T-helper 2 cell treated with Interferon-gamma antibody and Interleukin-4, amounts not matched to agents 5 μg/mL and 100 μg/mL, for 36 hours (primary cell): Measurements from ENCODE around the gene TGOLN2.

ENCODE experiments used
- DNase-seq: peaks from one replicate; pipeline ENCODE4 v3.0.0; 2021; ENCODE audit warnings: low spot score
- H3K27ac Mint-ChIP-seq: one replicate; pipeline ENCODE4 v1.8.0; 2021; ENCODE audit warnings: mild to moderate bottlenecking, mixed read lengths
- H3K27me3 Mint-ChIP-seq: one replicate; pipeline ENCODE4 v1.8.0; 2021; ENCODE audit warnings: low read depth, mixed read lengths
- H3K36me3 Mint-ChIP-seq: one replicate; pipeline ENCODE4 v1.8.0; 2021; ENCODE audit warnings: low read depth, mixed read lengths
- H3K4me1 Mint-ChIP-seq: one replicate; pipeline ENCODE4 v1.8.0; 2021; ENCODE audit warnings: low read depth, mixed read lengths
- H3K4me3 Mint-ChIP-seq: one replicate; pipeline ENCODE4 v1.8.0; 2022; ENCODE audit warnings: mild to moderate bottlenecking, moderate library complexity, mixed read lengths
- H3K9me3 Mint-ChIP-seq: one replicate; pipeline ENCODE4 v1.8.0; 2021; ENCODE audit warnings: mixed read lengths

The TGOLN2 gene

GRCh38 chr2:85308896-85309555 is 18.8 kb downstream of the TGOLN2 start:
- Mint-ChIP-seq H3K4me1 (peaks cover 21% of the 10 kb centered on the region), H3K9me3 (no peaks in the 10 kb centered on the region), H3K4me3 (peak overlapping the region; percentile 45), H3K27ac (peak overlapping the region; percentile 39), H3K36me3 (peaks cover 22% of the 10 kb centered on the region), H3K27me3 (peaks cover 5% of the 10 kb centered on the region)
- DNase-seq, result no peak

GRCh38 chr2:85308201-85308600 is 19.6 kb downstream of the TGOLN2 start:
- no peaks in the 10 kb centered on the region for H3K9me3 Mint-ChIP-seq
- H3K36me3 Mint-ChIP-seq, result peaks cover 16% of the 10 kb centered on the region
- no peak for DNase-seq
- peaks cover 21% of the 10 kb centered on the region for H3K4me1 Mint-ChIP-seq
- H3K27me3 Mint-ChIP-seq, result peaks cover 5% of the 10 kb centered on the region
- peak overlapping the region; percentile 38 for H3K27ac Mint-ChIP-seq
- H3K4me3 Mint-ChIP-seq, result no peak overlapping the region

GRCh38 chr2:85307527-85307897 is 20.3 kb downstream of the TGOLN2 start:
- H3K4me1 Mint-ChIP-seq, result peaks cover 21% of the 10 kb centered on the region
- no peak overlapping the region for H3K27ac Mint-ChIP-seq
- no peak for DNase-seq
- H3K9me3 Mint-ChIP-seq, result no peaks in the 10 kb centered on the region
- peaks cover 16% of the 10 kb centered on the region for H3K36me3 Mint-ChIP-seq
- H3K4me3 Mint-ChIP-seq, result no peak overlapping the region
- H3K27me3 Mint-ChIP-seq, result peaks cover 5% of the 10 kb centered on the region

- Mint-ChIP-seq H3K27me3 (peaks cover 12% of the 10 kb centered on the region), H3K36me3 (peaks cover 4% of the 10 kb centered on the region), H3K4me1 (peaks cover 9% of the 10 kb centered on the region), H3K4me3 (no peak overlapping the region), H3K9me3 (no peaks in the 10 kb centered on the region), H3K27ac (no peak overlapping the region)
- DNase-seq, result no peak
These were observed 23.8 kb downstream of the TGOLN2 start for GRCh38 chr2:85303780-85304531.

GRCh38 chr2:85302121-85302520 is 25.7 kb downstream of the TGOLN2 start:
- Mint-ChIP-seq H3K27ac (no peak overlapping the region), H3K27me3 (peaks cover 16% of the 10 kb centered on the region), H3K36me3 (no peaks in the 10 kb centered on the region), H3K4me1 (peaks cover 6% of the 10 kb centered on the region), H3K9me3 (no peaks in the 10 kb centered on the region), H3K4me3 (no peak overlapping the region)
- no peak for DNase-seq

GRCh38 chr2:85291425-85292023 is 36.3 kb downstream of the TGOLN2 start:
- Mint-ChIP-seq H3K4me3 (peak overlapping the region; percentile 15), H3K27ac (peak overlapping the region; percentile 53), H3K9me3 (no peaks in the 10 kb centered on the region), H3K4me1 (peaks cover 20% of the 10 kb centered on the region), H3K27me3 (peaks cover 3% of the 10 kb centered on the region), H3K36me3 (no peaks in the 10 kb centered on the region)
- no peak for DNase-seq

- Mint-ChIP-seq H3K27ac (no peak overlapping the region), H3K27me3 (no peaks in the 10 kb centered on the region), H3K4me1 (peaks cover 23% of the 10 kb centered on the region), H3K36me3 (no peaks in the 10 kb centered on the region), H3K4me3 (no peak overlapping the region), H3K9me3 (no peaks in the 10 kb centered on the region)
- DNase-seq, result no peak
These were observed 39.5 kb downstream of the TGOLN2 start for GRCh38 chr2:85288244-85288725.

- Mint-ChIP-seq H3K27ac (no peak overlapping the region), H3K4me3 (no peak overlapping the region), H3K9me3 (no peaks in the 10 kb centered on the region), H3K4me1 (peaks cover 23% of the 10 kb centered on the region), H3K27me3 (no peaks in the 10 kb centered on the region), H3K36me3 (no peaks in the 10 kb centered on the region)
- DNase-seq, result no peak
These were observed 40.1 kb downstream of the TGOLN2 start for GRCh38 chr2:85287721-85288120.

GRCh38 chr2:85286918-85287317 is 40.9 kb downstream of the TGOLN2 start:
- Mint-ChIP-seq H3K27me3 (no peaks in the 10 kb centered on the region), H3K9me3 (no peaks in the 10 kb centered on the region), H3K36me3 (no peaks in the 10 kb centered on the region), H3K4me3 (peak overlapping the region; percentile 50), H3K4me1 (peaks cover 23% of the 10 kb centered on the region), H3K27ac (peak overlapping the region; percentile 79)
- DNase-seq, result no peak

- Mint-ChIP-seq H3K27ac (no peak overlapping the region), H3K4me1 (peaks cover 10% of the 10 kb centered on the region), H3K4me3 (no peak overlapping the region), H3K9me3 (no peaks in the 10 kb centered on the region), H3K27me3 (peaks cover 8% of the 10 kb centered on the region), H3K36me3 (no peaks in the 10 kb centered on the region)
- DNase-seq, result no peak
These were observed 44.1 kb downstream of the TGOLN2 start for GRCh38 chr2:85283641-85284040.

- H3K27me3 Mint-ChIP-seq, result peaks cover 8% of the 10 kb centered on the region
- peaks cover 10% of the 10 kb centered on the region for H3K4me1 Mint-ChIP-seq
- H3K36me3 Mint-ChIP-seq, result no peaks in the 10 kb centered on the region
- H3K27ac Mint-ChIP-seq, result no peak overlapping the region
- no peak overlapping the region for H3K4me3 Mint-ChIP-seq
- no peaks in the 10 kb centered on the region for H3K9me3 Mint-ChIP-seq
- no peak for DNase-seq
These were observed 44.9 kb downstream of the TGOLN2 start for GRCh38 chr2:85282914-85283313.

- Mint-ChIP-seq H3K36me3 (no peaks in the 10 kb centered on the region), H3K27ac (no peak overlapping the region), H3K27me3 (peaks cover 8% of the 10 kb centered on the region), H3K4me1 (peaks cover 3% of the 10 kb centered on the region), H3K4me3 (no peak overlapping the region), H3K9me3 (no peaks in the 10 kb centered on the region)
- no peak for DNase-seq
These were observed 46.2 kb downstream of the TGOLN2 start for GRCh38 chr2:85281553-85281952.

- H3K36me3 Mint-ChIP-seq, result no peaks in the 10 kb centered on the region
- peaks cover 10% of the 10 kb centered on the region for H3K27me3 Mint-ChIP-seq
- H3K27ac Mint-ChIP-seq, result no peak overlapping the region
- no peak overlapping the region for H3K4me3 Mint-ChIP-seq
- DNase-seq, result no peak
- no peaks in the 10 kb centered on the region for H3K4me1 Mint-ChIP-seq
- no peaks in the 10 kb centered on the region for H3K9me3 Mint-ChIP-seq
These were observed 49.4 kb downstream of the TGOLN2 start for GRCh38 chr2:85278361-85278760.

- H3K27me3 Mint-ChIP-seq, result peaks cover 12% of the 10 kb centered on the region
- H3K4me1 Mint-ChIP-seq, result no peaks in the 10 kb centered on the region
- no peak overlapping the region for H3K27ac Mint-ChIP-seq
- H3K36me3 Mint-ChIP-seq, result no peaks in the 10 kb centered on the region
- DNase-seq, result no peak
- no peaks in the 10 kb centered on the region for H3K9me3 Mint-ChIP-seq
- H3K4me3 Mint-ChIP-seq, result no peak overlapping the region
These were observed 50.2 kb downstream of the TGOLN2 start for GRCh38 chr2:85277416-85278158.
